Measurements from ENCODE around the gene RHBDD3. TPM values are rescaled to one million over a fixed set of nuclear protein-coding genes. Genes with fewer than 3 reads are reported as not detected.

RHBDD3 gene
- total RNA-seq, 2 donors from 2014 or later, result 23.9 to 36.7 TPM

GRCh38 chr22:29256606-29257325 is 11.0 kb downstream of the RHBDD3 start:
- H3K4me1 ChIP-seq (ENCODE audit: control insufficient read depth in 1 of 2, low read depth in 2 of 2), result no peaks in the 10 kb centered on the region

DNA sequence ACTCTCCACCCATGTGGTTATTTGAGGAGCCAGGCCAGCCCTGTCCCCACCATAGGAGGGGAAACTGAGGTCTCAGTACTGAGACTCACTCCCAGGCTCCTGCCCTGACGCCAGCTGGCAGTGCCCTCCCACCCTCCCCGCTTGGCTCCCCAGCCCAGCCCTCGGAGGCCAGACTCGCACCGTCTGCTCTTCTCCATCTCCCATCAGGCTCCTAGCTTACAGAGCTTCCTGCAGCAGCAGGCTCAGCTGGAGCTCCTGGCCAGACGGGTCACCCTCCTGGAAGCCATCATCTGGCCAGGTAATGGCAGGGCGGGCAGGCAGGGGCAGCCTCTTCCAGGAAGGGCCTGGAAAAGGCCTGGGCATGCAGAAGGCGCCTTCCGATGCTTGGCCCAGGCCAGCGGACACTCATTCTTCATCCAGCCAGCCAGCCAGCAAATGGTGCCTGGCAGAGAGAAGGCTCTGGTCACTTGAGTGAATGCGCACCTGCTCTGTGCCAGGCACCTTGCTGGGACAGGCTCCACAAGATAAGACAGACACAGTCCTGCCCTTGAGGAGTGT is 12.6 kb downstream of the RHBDD3 start:
- DNase-seq (ENCODE audit: low spot score), result no peak
- no peak for ATAC-seq (ENCODE audit: insufficient number of reproducible peaks, low FRiP score, low read depth)
- TF ChIP-seq, protein P1, sequence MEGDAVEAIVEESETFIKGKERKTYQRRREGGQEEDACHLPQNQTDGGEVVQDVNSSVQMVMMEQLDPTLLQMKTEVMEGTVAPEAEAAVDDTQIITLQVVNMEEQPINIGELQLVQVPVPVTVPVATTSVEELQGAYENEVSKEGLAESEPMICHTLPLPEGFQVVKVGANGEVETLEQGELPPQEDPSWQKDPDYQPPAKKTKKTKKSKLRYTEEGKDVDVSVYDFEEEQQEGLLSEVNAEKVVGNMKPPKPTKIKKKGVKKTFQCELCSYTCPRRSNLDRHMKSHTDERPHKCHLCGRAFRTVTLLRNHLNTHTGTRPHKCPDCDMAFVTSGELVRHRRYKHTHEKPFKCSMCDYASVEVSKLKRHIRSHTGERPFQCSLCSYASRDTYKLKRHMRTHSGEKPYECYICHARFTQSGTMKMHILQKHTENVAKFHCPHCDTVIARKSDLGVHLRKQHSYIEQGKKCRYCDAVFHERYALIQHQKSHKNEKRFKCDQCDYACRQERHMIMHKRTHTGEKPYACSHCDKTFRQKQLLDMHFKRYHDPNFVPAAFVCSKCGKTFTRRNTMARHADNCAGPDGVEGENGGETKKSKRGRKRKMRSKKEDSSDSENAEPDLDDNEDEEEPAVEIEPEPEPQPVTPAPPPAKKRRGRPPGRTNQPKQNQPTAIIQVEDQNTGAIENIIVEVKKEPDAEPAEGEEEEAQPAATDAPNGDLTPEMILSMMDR (IDR thresholded peaks at IDR 0.05), result no peak
- Histone ChIP-seq H3K4me1 (ENCODE audit: control insufficient read depth in 1 of 2, low read depth in 2 of 2) (no peaks in the 10 kb centered on the region), H3K36me3 (no peaks in the 10 kb centered on the region), H3K4me3 (no peak overlapping the region), H3K27me3 (replicated peaks; ENCODE audit: insufficient read depth) (no peaks in the 10 kb centered on the region), H3K27ac (no peak overlapping the region), H3K9me3 (no peaks in the 10 kb centered on the region)

More at GRCh38 chr22:29256606-29257325, 11.0 kb downstream of the RHBDD3 start:
- Histone ChIP-seq H3K36me3 (no peaks in the 10 kb centered on the region), H3K27me3 (replicated peaks; ENCODE audit: insufficient read depth) (no peaks in the 10 kb centered on the region), H3K9me3 (no peaks in the 10 kb centered on the region), H3K4me3 (no peak overlapping the region), H3K27ac (no peak overlapping the region)
- TF ChIP-seq, protein P1 (IDR thresholded peaks at IDR 0.05), result no peak
- no peak for DNase-seq (ENCODE audit: low spot score)
- ATAC-seq (ENCODE audit: insufficient number of reproducible peaks, low FRiP score, low read depth), result no peak

DNA sequence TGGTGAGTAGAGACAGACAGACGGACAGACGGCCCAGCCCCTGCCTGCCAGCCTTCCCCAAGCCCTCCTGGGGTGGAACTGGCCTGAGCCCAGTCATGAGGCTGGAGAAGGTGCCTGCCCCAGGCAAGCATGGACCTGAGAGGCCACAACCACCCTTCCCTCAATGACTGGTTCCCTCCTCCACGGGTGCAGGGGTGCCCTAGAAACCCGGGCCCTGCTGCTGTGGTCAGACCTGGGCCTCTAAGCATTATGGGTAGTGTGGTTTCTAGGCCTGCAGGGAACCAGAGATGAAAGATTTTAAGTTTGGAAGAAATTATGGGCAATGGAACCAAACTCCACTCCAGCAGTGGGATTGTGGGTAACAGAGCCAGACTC is 13.5 kb downstream of the RHBDD3 start:
- ATAC-seq (ENCODE audit: insufficient number of reproducible peaks, low FRiP score, low read depth) (no peak), DNase-seq (ENCODE audit: low spot score) (no peak)
- no peaks in the 10 kb centered on the region for H3K27me3 ChIP-seq (replicated peaks; ENCODE audit: insufficient read depth)
- H3K27ac ChIP-seq, result no peak overlapping the region
- no peaks in the 10 kb centered on the region for H3K4me1 ChIP-seq (ENCODE audit: control insufficient read depth in 1 of 2, low read depth in 2 of 2)
- no peaks in the 10 kb centered on the region for H3K36me3 ChIP-seq
- TF ChIP-seq, protein P1 (IDR thresholded peaks at IDR 0.05), result no peak
- no peaks in the 10 kb centered on the region for H3K9me3 ChIP-seq
- H3K4me3 ChIP-seq, result no peak overlapping the region

DNA sequence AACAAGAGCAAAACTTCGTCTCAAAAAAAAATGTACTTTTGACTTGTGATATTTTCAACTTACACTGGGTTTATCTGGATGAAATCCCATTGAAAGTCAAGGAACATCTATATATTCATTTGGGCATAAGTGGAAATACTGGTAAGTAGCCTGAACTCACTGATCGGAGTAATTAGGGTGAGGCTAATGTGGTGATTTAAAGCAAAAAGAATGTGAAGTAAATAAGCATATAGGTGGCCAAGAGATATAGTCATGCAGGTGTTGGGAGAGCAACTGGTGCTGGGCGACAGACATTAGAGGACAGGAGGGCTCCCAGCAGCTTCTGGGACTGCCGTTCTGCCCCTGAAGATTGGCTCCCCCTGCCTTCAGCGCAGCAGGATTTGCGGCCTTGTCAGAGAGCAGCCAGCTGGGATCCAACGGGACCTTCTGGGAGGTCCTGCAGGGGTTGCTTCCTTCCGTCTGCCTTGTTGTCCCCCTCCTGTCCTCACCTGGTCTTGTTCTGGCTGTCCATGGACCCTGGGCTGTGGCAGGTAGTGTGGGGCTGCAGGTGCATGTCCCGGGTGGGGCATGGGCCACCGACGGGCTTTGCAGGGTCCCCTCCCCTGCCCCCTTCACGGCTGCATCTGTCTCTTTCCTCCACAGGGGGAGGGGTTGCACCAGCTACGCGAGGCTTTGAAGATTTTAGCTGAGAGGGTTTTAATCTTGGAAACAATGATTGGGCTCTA is 14.1 kb downstream of the RHBDD3 start:
- TF ChIP-seq, protein P1 (IDR thresholded peaks at IDR 0.05), result no peak
- no peak overlapping the region for H3K4me3 ChIP-seq
- H3K27me3 ChIP-seq (replicated peaks; ENCODE audit: insufficient read depth), result no peaks in the 10 kb centered on the region
- H3K36me3 ChIP-seq, result no peaks in the 10 kb centered on the region
- H3K4me1 ChIP-seq (ENCODE audit: control insufficient read depth in 1 of 2, low read depth in 2 of 2), result no peaks in the 10 kb centered on the region
- H3K9me3 ChIP-seq, result no peaks in the 10 kb centered on the region
- no peak for DNase-seq (ENCODE audit: low spot score)
- ATAC-seq (ENCODE audit: insufficient number of reproducible peaks, low FRiP score, low read depth), result no peak
- no peak overlapping the region for H3K27ac ChIP-seq

Measured in thoracic aorta (tissue), 2 donors.